T1000 (cell line): ENCODE results near the gene RANBP17.
"Not testable (repeated sequence)": the region's sequence is repeated elsewhere in the genome, so short reads cannot be mapped to it uniquely, and the experiment has no call there.

ENCODE experiments used
- DNase-seq: peaks from one replicate; lab custom pipeline; 2025; ENCODE audit warnings: mixed read lengths; lab: John Stamatoyannopoulos, UW

Gene RANBP17

DNA sequence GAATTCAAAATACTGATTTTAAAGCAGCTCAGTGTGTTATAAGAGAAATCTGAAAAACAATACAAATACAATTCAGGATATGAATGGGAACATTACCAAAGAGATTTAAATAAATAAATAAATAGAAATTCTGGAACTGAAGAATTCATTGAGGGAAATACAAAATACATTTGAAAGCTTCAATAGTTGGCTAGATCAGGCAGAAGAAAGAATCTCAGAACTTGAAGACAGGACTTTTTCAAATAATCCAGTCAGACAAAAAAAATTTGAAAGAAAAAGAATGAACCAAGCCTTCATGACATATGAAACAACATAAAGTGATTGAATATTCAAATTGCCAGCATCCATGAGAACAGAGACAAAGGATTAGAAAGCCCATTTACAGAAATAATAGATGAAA lies 387.6 kb downstream of the RANBP17 start:
- DNase-seq = no peak

DNA sequence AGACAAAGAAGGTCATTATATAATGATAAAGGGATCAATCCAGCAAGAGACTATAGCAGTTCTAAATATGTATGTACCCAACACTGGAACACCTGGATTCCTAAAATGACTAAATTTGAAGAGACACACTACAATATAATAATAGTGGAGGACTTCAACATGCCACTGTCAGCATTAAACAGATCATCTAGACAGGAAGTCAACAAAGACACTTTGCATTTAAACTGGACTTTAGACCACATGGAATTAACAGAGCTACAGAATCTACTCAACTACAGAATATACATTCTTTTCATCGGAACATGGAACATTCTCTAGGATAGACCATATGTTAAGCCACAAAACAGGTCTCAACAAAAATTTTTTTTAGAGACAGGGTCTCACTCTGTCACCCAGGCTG lies 388.9 kb downstream of the RANBP17 start:
- DNase-seq = no peak

DNA sequence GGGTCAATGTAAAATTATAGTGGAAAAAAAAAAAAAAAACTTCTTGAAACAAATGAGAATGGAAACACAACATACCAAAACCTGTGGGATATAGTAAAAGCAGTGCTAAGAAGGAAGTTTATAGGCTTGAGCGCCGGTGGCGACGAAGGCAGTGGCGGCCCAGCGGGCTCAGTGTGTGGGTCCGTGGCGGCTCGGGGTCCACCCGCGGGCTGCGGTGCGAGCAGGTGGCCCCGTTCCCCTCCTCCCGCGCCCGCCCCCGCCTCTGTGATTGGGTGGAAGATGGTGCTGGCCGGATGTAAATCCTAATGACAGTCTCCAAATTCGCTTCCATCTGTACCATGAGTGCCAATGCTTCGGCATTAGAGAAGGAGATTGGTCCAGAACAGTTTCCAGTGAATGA lies 389.7 kb downstream of the RANBP17 start:
- no peak for DNase-seq

DNA sequence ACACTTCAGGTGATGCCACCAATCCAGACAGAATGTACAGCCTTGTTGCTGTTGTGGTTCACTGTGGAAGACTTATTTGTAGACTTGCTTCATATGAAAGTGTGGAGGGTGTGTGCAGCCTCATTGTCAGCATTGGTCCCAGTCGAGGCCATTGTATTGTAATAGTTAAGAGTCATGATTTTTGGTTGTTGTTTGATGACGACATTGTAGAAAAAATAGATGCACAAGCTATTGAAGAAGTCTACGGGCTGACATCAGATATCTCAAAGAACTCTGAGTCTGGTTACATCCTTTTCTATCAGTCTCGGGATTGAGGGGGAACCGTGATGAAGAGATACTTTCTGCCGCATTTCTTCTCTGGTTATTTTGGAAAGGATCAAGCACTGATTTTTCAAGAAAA lies 390.9 kb downstream of the RANBP17 start:
- DNase-seq = no peak

DNA sequence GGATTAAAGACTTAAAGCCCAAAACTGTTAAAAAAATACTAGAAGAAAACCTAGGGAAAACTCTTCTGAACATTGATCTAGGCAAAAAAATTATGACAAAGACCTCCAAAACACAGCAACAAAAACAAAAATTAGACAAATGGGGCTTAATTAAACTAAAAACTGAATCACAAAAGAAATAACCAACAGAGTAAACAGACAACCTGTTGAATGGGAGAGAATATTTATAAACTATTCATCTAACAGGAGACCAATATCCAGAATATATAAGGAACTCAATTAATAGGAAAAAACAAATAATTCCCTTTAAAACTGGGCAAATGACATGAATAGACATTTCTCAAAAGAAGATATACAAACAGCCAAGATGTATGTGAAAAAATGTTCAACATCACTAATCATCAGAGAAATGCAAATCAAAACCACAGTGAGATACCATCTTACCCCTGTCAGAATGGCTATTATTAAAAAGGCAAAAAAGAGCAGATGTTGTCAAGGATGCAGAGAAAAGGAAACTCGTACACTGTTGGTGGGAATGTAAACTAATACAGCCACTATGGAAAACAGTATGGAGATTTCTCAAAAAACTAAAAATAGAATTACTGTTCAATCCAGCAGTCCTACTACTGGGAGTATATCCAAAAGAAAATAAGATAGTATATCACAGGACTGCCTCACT lies 397.1 kb downstream of the RANBP17 start:
- no peak for DNase-seq

DNA sequence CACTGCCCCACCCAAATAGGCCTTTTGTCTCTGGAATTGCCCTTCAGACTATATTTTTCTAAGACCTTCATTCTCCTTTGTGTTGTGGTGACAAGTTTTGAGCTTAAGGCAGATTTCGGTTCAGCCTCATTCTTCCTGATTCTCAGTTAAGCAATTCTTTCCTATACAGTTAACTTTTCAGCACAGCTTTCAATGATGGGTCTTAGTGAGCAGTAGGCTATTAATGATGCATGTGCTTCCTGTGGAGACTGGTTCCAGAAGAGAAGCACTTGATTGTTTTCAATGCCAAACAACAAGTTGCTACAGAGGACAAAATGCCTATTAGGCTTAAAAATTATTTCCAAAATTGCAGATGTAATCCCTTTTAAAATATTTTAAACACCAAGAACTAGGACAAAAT lies 399.5 kb downstream of the RANBP17 start:
- DNase-seq = no peak

DNA sequence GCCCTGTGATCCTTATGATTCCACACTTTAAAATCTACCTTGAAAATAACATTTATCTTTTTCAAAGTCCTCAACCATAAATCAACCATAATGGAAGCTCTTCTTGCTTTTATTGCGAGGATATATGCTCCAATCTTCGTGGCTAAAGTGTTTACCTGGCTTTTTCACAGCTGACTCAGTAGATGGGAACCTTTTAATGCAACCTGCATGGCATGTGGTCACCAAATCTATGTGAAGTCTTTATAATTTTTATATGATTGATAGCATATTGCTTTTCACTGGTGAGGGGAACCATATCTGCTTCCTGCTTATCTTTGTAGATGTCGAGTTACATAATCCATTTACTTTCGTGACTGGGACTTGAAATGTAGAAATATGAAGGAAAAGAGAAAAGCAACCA lies 400.1 kb downstream of the RANBP17 start:
- no peak for DNase-seq

DNA sequence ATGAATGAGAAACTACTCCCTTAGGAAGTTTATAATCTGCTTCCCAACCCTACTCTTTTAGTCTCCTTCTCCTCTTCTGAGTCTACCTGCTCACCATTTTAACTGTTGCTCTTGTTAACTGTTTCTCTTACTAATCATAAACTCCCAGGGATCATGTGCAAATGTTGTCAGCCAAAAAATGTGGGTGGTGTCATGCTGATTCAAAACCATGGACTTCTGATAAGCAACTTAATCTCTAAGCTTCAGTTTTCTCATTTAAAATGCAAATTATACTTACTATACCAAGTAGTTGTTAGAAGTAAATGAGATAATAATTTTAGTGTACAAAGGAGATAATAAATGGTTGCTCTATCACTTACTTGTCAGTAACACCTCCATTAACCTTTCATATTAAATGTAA lies 401.4 kb downstream of the RANBP17 start:
- DNase-seq = no peak

DNA sequence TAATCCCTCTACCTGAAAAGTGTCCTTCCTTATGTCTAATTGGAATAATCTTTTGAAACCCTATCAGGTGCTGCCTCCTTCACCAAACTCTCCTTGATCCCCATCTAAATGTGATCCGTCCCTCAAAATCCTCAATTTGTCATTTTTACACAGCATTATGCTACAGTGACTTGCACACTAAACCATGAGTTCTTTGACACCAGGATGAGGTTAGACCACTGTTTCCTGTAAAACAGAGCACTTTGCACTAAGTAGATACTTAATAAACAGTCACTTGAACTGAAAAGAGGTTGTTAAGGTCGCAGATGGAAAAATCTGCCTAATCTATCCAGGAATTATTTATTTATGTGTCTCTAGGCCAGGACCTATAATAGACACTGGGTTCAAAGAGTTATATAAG lies 403.0 kb downstream of the RANBP17 start:
- no peak for DNase-seq

DNA sequence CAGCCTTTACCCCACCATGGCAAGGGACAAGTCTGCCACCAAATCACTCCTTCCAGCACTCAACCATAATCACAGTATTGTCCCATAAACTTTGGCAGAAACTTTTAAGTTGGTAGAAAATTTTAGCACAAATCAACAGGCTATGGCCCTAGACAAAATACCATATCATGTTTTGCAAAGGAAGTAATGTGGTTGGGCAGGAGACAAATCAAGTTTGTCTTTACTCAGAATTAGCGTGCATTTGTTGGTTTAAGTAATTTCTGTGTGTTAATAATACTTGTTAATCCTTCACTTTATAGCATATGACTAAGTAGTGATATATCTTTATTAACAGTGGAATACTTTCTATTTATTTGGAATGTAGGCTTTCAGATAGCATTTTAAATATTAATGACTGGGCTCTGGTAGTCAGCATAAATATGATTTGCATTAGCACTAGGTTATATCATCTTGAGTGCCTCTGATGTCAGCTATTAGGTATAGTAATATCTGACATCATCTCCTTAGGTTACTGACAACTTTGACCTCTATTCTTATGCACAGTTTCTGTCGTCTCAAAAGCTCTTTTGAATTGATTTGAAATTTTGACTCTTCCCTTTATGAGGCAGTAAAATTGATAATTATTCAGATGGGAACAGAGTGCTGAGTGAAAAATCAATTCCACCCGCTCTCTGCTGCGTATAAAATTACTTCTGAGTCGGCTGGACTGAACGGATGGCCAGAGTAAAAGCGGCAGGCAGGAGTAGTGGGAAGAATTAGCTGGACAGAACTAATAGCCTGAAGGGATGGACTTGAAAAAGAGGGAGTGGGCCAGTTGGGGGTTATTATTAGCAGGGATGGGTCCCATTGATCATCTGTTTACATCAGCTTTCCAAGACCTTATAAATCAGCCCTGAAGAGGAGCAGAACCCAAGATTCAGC lies 407.1 kb downstream of the RANBP17 start:
- DNase-seq = no peak

DNA sequence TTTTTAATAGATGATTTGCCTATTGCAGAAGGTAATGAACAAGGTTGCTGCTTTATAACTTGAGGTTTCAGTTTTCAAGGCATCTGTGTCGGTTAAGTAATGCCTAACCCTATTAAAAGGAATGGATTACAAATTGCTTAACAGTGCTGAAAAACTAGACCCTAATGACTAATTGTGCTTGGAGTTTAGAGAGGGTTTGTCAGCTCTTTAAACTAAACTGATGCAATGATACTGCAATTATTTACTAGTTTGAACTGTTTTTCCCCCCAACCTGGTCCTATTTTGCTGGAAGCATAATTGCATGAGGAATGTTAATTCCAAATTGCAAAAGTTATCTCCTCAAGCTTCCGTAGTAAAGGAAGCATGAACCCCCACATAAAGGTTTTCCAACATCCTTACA lies 407.9 kb downstream of the RANBP17 start:
- no peak for DNase-seq

DNA sequence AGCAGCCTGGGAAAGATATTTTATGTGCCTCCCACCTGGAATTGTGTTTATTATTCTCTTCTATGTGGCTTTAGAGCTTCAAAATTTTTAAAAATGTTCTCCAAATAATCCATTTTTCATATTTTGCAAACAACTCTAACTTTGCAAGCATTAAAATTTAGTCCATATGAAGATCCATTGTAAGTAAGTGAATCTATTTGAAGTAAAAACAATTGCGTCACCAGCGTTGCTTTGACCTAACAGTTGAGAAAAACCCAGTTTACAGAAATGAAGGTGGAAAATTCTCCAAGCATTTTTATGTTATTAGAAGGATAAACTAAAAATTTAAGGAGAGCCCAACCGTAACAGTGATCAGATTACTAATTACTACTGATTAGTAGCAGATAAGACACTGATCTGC lies 408.3 kb downstream of the RANBP17 start:
- DNase-seq = no peak

DNA sequence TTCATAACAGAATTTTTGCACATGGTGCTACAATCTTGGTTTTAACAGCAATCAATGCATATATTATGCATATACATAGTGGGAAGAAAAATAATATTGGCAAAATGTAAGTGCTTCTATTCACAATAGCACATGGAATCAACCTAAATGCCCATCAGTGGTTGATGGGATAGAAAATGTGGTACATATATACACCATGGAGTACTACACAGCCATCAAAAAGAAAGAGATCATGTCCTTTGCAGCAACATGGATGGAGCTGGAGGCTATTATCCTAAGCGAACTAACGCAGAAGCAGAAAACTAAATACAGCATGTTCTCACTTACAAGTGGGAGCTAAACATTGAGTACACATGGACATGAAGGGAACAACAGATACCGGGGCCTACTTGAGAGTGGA lies 410.0 kb downstream of the RANBP17 start:
- DNase-seq = no peak

DNA sequence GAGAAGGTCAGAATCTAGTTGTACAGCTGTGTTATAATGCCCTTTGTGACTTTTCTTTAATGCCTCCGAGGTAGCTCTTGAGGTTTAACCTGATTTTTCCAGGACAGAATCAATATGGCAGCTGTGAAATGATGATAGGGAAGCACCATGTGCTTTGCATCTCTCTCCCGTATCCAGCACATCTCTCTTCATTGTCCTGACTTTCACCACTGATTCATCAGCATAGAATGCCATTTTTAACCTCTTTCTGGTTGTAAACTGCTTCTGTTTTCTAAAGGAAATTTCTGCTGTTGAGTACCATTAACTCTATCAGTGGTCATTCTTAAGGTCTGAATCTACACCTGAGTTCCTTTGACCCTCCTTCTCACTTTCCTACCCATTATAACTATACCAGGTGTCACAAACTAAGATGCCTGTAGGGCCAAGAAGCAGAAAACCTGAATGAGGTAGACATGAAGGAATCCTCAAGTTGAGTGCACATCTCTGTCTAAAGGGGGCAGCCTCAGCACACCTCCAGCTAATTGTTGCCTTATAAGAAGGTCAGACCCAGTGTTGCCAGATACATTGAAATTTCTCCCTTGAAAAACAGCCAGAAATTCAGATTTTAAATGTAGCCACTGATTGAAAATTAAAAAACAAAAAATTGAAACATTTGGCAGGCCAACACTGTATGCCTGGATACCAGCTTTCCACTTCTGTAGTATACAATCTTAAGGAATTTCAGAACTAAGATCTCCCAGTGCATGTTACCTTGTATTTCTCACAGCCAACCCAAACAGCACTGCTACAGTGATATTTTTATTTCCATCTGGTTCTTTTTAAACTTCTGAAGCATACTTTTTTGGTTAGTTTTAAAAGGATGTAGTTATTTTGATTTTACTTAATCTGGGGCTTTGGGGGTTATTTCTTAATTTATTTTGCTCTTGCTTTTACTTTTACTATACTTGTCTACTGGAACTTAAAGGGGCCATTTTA lies 411.5 kb downstream of the RANBP17 start:
- DNase-seq = no peak

DNA sequence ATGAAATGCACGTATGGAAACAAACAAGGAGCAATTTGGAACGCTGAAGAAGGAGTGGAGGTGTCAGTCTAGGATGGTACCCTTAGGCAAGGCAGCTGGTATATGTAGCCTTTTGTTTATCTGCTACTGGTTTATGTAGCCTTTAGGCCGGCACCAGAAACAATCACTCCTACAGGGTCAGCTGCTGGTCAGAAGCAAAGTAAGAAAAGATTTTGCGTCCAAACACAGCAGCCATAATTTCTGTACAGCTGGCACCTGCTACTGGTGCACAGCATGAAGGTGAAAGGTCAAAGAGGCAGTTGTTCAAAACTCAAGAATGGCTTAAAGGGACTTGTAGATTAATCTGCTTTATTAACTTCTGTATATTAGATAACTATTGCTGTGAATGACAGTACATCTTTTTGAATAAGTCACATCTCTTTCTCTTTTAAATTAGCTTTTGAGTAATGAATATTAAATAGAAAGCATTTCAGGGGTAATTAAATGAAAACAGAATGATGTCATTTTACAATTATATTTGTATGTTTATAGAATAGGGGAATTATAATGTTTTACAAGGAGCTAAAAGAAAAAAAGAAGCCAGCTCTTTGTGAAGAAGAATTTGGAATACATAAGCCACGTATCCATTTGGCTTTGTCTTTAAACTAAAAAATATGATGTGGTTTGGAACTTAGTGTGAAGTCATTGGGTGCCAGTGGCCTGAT lies 414.2 kb downstream of the RANBP17 start:
- no peak for DNase-seq

DNA sequence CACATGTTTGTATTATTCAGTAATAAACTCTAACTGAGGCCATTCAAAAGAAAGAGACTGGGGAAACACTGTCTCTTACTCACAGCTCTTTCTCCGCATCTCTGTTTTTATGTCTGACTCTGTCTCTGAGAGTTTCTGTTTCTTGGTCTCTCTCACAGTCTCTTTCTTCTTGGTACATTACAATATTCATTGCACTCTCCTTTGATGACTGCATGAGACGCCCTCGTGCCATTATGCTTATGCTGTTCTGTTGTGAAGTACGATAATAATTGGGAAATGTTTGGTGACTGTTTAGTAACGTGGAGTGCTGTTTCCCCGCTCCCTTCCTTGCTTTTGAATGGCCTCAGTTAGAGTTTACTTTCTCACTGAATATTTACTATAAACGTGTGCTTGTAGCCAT lies 421.9 kb downstream of the RANBP17 start:
- DNase-seq = no peak

DNA sequence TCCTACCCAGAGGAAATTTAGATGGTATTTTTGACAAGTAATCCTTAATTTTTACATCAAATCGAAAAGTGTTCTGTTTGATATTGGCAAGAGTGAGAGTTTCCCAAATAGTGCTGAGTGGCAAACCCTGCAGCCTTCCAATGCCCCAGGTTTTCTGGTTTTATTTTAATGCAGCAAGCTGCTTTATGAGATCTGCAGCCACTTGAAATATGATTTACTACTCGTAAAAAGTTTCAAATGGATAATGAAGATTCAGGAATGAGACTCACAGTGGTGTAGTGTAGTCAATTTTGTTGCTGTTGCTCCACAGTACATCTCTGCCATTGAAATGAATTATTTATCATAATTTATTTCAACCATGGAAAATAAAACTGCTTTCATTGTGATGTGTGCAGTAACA lies 423.6 kb downstream of the RANBP17 start:
- DNase-seq = no peak

DNA sequence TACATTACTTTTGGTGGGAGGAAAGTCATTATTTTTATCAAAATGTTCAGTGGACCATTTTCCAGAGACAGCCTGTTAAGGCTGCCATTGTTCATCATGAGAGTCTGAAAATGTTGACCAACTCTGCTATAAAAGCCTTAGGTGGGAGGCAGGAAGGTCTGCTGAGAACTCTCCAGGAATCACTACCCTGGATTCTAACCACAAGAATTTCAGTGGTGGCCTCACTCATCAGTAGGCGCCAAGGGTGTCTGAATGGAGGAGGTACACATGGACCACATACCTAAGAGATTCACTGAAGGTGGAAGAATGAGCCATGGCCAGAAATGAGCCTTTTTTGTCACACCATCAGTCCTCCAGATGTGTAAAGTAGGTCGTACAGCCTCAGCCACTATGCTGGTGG lies 426.2 kb downstream of the RANBP17 start:
- no peak for DNase-seq

DNA sequence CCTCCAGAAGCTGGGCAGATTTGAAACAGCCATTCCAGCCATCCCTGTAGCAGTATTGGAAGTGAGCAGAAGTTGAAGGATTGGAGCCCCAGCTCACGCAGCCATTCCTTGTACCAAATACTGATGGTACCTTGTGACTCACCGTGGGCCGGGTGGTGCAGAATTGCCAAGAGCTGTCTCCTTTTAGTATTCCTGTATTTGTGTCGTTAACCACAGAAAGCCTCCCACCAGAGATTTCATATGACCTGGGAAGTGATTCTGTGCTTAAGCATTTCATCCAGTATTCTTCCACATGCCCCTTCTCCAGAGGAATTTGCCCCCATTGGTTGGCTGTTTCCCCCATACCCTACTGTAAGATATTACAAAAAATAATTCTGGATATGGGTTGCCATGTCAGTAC lies 429.6 kb downstream of the RANBP17 start:
- no peak for DNase-seq

DNA sequence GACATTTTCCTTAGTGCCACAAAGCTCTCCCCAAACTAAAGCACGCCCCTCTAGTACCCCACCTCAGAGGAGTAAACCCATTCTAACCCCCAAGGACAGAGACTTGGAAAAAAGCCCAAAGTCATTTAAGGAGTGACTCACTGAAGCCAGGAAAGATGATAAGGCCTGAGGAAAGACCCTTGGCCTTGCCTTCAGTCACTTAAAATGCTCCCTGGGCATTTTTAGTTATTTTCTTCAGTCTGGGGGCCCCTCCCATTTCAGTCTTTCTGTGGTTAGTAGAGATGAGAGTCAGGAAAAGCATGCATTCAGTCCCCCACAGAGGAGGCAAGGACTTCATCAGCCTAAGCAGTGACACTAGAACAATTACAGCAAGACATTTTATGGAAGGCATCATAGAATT lies 433.5 kb downstream of the RANBP17 start:
- no peak for DNase-seq

DNA sequence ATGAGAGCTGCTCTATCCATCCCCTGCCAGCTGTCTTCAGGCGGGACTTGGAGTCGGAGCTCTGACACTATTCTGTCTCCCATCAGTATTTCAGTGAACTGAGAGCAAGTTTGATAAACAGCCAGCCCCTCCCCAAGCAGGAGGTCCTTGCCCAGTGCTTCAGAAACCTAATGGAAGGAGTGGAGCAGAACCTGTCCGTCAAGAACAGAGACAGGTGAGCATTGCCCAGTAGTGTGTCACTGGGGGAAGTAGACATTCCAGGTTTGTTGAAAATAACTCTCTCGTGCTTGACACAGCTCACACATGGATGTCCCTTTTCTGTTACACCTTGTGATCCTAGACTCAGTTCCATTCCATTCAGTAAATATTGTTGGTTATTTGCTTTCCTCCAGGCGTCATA lies 434.0 kb downstream of the RANBP17 start:
- DNase-seq = no peak

DNA sequence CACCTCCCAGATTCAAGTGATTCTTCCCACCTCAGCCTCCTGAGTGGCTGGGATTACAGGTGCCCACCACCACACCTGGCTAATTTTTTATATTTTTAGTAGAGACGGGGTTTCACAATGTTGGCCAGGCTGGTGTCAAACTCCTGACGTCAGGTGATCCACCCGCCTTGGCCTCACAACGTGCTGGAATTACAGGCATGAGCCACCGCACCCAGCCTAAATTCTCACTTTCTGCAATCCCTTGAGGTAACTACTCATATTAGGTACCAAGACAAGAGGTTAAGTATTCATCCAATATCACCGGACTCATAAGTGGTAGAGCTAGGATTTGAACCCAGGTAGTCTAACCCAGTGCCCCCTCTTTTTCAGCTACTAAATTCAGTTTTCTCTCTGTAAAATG lies 436.1 kb downstream of the RANBP17 start:
- not testable (repeated sequence) for DNase-seq
